Measurements from ENCODE around the gene NKIRAS1. TPM values are rescaled to one million over a fixed set of nuclear protein-coding genes. Genes with fewer than 3 reads are reported as not detected.
"Not testable (repeated sequence)": the region's sequence is repeated elsewhere in the genome, so short reads cannot be mapped to it uniquely, and the experiment has no call there.

NKIRAS1 gene
- total RNA-seq, 1 experiment from 2014 or later, result 13.8 TPM

DNA sequence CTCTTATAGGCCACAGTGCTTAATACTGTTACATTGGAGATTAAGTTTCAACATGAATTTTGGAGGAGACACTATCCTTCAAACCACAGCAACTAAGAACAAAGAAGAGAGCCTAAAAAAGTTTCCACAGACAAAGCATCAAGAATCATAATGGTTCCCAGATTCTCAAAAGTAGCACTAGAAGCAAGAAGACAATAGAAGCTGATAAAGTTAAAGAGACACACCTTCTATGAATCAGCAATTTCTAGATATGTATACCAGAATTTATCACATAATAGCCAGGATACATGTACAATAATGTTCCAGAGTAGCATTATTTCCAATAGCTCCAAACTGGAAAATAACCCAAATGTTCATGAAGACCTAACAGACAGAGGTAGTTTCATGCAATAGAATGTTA is 12.2 kb downstream of the NKIRAS1 start:
- DNase-seq (ENCODE audit: low read depth), result no peak

DNA sequence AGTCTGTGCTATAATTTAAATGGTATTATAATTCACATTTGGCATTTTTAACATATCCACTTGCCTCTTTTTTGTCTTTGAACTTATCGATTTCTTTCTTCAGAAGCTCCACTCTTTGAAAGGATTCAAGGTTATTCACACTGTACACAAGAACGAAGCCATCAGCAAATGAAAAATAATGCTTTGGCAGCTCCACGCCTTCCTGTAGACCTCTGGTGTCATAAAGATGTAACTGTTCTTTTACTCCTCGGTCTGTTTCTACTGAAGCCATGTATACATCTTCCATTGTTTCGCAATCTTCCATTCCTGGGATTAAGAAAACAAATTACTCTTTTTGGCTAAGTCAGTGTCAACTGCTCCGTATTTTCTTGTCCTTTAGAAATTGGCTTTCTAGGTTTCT is 16.0 kb downstream of the NKIRAS1 start:
- DNase-seq (ENCODE audit: low read depth), result no peak

DNA sequence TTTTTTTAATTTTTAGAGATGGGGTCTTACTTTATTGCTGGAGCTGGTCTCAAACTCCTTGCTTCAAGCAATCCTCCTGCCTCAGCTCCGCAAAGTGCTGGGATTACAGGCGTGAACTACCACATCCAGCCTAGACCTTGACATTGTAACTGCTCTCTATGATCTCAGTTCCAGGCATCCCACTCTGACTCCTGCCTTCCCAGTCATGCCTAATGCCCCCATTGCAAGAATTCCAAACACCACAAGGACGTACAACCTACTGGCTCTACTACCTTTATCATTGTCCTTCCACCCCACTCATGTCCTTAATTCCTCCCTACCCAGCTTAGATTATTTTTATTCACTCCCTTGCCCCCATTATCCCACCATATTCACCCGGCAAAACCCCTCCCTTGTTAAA is 21.6 kb downstream of the NKIRAS1 start:
- DNase-seq (ENCODE audit: low read depth), result no peak

DNA sequence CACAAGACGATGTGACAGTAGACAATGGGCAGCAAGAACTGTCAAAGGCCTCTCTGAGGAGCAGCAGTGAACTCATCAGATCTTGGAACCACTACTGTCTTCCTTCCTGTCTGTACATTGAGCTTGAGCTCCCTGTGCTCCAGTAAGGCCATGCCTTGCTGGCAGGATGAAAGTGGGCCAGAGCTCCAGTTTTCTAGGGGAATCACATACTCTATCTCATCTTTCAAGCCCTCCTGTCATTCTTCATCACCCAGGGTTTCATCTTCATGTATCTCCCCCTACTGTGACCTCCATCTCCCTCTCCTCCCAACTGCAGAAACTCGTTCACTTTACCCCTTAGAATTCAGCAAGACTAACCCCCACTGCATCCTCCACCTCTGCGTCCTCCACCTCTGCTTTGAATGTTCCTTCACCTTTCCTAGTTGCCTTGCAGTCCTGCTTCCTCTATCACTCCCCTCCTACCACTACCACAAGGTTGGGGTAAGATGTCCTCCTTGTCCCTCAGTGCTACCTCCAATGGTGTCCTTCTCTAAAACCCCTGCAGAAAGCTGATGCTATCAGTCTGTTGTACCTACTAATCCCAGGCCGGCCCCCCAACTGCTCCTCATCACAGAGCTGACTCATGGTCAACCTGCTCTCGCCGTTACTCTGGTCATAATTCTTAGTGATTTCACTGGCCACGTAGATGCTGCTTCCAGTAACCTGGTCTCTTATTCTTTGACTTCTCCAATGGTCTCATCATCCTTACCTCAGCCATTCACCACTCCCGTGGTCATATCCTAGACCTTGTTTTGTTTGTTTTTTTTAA is 22.3 kb downstream of the NKIRAS1 start:
- no peak for DNase-seq (ENCODE audit: low read depth)

DNA sequence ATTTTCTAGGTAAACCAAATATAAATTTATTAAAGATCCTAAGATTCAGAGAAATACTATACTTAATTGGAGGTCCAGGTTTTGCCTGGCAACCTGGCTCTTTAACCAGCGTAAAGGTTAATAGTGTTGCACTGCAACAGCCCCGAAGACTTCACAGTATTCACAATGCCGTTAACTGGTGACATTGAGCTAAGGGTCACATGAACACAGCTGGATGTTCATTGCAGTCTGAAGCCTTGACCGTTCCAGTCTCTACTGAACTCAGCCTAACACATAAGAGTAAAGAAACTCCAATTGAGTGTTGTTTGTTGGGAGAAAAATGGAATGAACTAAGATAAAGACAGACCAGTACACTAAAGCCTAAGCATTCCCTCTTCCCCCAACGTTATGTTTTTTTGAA is 26.8 kb downstream of the NKIRAS1 start:
- no peak for DNase-seq (ENCODE audit: low read depth)

DNA sequence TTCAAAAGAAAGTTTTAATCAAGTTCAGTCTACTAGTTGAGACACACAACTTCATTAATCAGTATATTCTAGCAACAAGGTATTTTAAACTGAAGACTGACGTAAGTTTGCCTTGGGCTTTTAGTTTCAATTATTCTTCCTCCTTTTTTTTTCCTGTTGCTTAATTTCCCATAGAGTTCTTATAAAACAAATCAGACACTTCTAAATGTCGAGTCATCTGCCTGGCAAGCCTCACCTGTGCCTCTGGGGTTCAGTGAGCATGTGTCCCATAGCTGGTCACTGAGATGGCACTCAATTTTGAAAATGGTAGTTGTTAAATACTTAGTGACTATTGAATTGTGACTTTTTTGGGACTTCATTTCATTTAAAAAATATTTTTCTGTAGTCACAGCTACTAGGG is 27.4 kb downstream of the NKIRAS1 start:
- no peak for DNase-seq (ENCODE audit: low read depth)

DNA sequence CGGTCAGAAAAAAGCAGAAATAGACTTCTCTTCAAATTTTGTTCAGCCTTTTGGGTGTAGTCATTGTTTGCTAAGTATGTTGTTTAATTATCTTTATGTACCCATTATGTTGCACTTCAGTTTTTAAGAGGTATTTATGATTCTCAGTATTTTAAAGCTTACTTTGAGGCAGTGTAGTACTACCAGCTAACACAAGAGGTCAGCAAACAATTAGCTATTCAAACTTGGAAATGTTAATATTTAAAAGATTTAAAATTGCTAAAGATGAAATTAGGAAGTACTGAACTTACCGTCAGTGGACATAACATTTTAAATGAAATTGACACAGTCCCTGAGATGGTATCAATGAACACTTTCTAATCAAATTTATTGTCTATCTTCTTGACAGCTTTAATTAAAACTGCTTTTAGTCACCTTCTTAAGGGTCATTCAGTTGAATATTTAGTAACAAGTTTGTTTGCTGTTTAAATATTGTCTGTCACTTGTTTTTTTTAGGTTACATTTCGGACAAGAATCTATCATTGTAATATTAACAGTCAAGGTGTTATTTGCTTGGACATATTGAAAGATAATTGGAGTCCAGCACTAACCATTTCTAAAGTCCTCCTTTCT is 28.1 kb downstream of the NKIRAS1 start:
- DNase-seq (ENCODE audit: low read depth), result peak; percentile 6

DNA sequence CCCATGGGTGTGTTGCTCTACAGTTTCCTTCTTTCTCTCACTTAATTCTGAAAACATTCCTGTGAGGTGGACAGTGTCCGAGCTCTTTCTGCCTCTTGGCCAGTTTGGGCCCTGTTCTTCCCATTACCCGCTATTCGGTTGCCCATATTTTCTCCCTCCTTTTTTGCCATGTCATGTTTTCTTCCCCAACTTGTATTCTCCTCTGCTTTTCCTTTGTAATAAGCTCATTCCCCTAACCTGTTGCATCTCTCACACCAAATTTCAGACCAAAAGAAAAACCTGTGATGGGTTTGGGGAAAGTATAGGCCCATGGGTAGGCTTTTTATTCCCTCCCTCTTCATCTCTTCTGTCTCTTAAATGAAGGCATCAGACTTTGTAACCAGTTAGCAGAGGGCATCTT is 30.5 kb downstream of the NKIRAS1 start:
- no peak for DNase-seq (ENCODE audit: low read depth)

DNA sequence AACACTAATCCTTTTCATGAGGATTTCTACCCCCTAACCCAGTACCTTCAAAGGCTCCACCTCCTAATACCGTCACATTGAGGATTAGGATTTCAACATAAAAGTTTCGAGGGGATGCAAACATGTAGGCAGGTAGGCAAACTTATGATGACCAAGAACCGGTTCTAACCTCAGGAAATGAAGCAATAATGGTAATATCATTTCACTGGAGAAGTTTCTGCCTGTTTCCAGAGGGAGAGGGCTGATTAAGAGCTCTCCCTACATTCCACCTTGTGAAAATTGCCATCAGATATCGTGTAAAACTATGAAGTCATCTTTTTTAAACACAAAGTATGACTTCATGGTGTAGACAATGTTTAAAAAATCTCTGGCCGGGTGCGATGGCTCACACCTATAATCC is 31.6 kb downstream of the NKIRAS1 start:
- no peak for DNase-seq (ENCODE audit: low read depth)

DNA sequence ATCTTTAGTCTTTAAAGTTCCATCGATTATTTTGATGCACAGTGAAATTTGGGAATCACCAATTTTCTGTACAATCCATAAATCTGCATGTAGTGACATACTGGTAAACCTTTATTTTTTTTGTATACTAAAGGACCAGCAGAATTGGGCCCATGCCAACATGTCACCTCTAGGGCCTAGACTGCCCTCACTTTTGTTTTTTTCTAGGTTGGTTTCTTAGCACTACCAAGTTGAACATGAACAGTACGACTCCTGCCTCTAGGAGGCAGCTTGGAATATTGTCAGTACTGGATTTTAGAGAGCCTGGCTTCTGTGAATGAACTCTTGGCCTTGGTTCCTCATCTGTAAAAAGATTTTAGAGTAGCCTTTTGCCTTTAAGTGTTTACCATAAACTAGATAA is 32.3 kb downstream of the NKIRAS1 start:
- no peak for DNase-seq (ENCODE audit: low read depth)

DNA sequence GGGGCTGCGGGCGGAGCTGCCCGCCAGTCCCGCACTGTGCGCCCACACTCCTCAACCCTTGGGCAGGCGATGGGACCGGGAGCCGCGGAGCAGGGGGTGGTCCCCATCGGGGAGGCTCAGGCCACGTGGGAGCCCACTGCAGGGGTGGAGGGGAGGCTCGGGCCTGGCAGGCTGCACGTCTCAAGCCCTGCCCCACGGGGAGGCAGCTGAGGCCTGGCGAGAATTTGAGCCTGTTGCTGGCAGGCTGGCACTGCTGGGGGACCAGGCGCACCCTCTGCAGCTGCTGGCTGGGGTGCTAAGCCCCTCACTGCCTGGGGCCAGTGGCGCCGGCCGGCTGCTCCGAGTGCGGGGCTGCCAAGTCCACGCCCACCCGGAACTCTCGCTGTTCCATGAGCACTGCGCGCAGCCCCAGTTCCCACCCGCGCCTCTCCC is 34.3 kb downstream of the NKIRAS1 start:
- no peak for DNase-seq (ENCODE audit: low read depth)

DNA sequence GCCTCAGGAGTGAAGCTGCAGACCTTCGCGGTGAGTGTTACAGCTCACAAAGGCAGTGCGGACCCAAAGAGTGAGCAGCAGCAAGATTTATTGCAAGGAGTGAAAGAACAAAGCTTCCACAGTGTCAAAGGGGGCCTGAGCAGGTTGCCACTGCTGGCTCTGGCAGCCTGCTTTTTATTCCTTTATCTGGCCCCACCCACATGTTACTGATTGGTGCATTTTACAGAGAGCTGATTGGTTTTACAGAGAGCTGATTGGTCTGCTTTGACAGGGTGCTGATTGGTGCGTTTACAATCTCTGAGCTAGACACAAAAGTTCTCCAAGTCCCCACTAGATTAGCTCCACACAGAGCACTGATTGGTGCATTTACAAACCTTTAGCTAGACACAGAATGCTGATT is 34.8 kb downstream of the NKIRAS1 start:
- not testable (repeated sequence) for DNase-seq (ENCODE audit: low read depth)

DNA sequence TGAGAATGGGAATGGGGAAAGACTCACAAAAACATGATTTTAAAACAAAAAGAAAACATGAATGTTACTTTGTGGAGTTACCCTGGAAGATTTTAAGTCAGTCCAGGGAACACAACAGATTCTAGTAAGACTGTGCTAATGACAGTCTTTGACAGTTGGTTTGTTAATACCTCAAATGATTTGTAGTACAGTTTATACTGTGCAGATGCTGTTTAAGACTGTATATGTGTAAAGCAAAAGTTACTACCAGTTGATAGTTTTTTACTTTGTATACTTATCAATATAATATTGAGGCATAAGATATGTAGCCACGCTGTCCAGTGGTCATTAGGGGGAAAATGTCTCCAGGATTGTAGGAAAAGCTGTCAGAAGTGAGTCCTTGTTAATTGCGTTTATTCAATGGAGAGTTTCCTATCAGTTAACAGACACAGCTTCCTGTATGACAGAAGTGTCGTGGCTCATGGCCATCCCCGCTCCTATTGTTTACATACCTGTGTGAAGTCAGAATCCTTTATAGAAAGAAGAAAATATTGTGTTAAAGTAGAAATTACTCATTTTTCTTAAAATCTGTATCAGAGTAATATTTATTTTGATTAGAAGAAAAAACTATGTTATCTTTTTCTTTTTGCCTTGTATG is 36.0 kb downstream of the NKIRAS1 start:
- no peak for DNase-seq (ENCODE audit: low read depth)

DNA sequence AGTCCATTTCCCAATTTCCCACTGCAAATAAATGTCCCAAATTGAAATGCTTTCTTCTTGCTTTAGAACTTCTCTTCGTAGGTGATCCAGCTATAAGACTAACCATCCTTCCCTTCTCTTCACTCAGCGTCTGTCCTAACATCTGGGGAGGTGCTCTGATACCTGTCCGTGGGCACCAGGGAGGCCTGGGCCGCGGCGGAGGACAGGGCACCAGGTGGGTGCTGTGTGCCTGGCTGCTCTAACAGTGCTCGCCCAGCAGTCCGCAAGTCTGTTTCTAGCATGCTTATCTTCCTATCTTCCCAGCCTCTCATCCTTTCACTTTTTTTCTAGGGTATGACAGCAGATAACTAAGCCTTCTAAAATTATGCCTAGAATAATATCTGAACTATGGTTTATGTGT is 37.3 kb downstream of the NKIRAS1 start:
- DNase-seq (ENCODE audit: low read depth), result no peak

DNA sequence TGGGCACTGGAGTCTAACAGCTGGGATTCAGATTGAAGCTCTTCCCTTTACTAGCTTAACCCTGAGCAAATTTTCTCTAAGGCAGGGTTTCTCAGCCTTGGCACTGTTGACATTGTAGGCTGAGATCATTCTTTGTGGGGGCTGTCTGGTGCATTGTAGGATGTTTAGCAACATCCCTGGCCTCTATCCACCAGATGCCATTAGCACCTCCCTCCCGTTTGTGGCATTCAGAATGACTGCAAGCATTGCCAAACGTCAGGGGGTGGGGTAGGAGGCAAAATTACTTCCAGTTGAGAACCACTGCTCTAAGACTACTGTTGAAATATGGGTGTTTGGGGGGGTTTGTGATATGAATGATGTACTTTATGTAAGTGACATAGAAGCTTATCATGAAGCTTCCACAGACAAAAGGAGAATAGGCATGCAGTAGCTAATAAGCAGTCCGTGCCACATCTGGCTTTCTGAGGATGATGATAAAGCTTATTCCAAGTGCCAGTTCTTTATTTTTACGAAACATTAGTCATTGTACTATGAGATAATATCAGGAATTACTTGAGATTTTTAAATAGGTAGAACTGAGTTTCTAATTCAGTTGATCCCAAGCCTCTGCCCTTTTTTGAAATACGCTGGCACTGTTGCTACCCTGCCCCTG is 39.3 kb downstream of the NKIRAS1 start:
- peak; percentile 77 for DNase-seq (ENCODE audit: low read depth)

DNA sequence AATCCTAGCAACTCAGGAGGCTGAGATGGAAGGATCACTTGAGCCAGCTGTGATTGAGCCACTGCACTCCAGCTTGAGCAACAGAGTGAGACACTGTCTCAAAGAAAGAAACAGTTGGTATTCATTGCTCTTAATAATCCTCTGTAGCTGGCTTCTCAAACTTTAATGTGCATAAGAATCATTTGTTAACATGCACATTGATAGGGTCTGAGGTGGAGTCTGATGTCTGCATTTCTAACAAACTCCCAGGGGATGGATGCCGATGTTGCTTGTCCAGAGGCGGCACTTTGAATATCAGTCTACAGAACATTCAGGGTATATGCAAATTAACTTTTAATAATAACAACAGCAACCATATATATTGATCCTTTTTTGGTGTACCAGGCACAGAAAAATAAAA is 39.9 kb downstream of the NKIRAS1 start:
- no peak for DNase-seq (ENCODE audit: low read depth)

DNA sequence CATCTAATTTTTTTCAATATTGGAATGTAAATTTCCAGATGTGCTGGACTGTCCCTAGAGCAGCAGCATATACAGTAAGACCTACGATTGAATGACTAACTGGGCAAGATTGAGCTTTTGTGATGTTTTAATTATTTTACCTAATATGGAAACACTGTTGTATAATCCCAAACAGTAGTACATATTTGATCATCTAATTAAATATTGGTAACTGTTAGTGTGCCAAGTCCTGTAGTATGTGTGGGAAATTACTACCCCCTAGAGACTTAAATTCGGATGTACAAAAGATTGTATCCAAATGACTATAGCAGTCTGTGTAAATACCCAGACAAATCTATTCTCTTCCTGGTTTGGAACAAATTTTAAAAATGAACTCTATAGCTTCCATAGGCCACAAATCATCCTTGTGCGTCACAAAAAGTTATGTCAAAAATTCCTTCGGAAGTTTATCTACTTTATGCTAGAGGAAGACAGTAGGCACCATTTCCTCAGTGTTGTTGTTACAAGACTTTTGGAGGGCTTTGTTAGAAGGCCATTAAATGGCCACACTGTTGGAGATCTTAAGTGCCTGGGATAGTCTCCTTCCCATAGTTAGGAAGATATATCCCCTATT is 41.6 kb downstream of the NKIRAS1 start:
- DNase-seq (ENCODE audit: low read depth), result no peak

DNA sequence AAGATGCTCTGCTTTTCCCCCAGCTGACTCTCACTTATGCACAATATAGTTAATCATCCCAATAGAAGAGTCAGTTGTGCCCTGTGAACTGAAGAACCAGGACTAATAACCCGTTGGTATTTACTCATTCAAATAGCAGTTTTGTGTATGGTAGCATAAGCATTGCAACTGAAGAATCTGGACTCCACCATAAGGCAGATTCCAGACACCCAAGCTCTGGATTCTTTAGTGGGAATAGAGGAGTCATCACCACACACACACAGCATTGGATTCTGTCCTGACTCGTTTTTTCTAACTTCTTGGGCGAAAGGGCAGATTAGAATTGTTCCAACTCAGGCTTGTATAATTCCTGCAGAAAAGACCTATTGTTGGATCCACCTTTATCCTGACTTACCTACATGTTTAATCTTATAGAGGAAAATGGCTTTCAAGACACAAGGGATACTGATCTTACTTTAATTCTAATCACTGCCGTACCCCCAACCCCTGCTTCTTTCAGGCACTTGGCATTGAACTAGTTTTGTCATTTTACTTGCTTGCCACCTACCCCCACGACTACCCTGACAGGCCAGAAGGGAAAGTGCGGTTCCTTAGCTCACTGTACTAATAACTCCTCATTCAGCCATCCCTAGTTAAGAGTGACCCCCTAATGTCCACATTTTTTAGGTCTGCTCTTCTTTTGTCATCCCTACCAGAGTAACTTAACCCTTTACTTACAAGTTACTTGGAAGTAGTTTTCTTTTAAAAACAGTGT is 42.3 kb downstream of the NKIRAS1 start:
- DNase-seq (ENCODE audit: low read depth), result no peak

DNA sequence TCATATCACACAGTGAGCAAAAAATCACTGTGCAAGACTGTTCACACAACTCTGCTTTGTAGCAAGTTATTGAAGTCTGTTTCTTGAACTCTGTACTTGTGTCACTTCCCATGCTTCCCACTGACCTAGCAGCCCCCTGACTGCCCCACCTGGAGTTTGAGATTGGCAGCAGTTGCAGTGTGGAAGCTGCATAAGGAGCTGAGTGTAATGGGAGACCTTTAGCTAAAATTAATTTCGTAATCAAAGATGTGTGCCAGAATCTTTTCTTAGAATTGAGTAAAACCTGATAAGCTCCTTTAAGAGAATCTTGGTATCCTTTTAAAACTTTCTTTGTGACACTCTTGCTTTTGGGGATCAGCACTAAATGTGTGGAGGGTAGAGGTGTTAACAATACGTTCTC is 42.8 kb downstream of the NKIRAS1 start:
- DNase-seq (ENCODE audit: low read depth), result no peak

DNA sequence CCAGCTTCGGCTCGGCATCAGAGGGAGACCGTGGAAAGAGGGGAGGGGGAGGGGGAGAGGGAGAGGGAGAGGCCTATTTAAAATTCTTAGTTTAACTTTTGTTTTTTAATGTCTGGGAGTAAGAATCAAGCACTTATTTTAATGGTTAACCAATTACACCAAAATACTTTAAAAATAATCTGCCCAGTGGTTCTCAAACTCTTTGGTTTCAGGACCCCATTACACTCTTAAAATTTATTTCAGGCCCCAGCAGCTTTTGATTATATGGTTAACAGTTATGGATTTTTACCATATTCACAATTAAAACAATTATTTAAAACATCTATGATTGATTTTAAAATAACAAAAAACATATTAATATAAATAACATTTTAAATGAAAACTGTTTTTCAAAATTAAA is 44.5 kb downstream of the NKIRAS1 start:
- no peak for DNase-seq (ENCODE audit: low read depth)

DNA sequence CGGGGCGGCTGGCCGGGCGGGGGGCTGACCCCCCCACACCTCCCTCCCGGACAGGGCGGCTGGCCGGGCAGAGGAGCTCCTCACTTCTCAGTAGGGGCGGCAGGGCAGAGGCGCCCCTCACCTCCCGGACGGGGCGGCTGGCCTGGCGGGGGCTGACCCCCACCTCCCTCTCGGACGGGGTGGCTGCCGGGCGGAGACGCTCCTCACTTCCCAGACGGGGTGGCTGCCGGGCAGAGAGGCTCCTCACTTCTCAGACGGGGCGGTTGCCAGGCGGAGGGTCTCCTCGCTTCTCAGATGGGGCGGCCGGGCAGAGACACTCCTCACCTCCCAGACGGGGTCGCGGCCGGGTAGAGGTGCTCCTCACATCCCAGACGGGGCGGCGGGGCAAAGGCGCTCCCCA is 45.4 kb downstream of the NKIRAS1 start:
- not testable (repeated sequence) for DNase-seq (ENCODE audit: low read depth)
